H1 (cell line): ENCODE results near the gene NFYB.

ENCODE experiments used
- CEBPB ChIP-seq: IDR thresholded peaks from 2 replicates; pipeline ENCODE4 v1.6.1; 2012; ENCODE audit warnings: low read depth, low read length
- EGR1 ChIP-seq: IDR thresholded peaks from 2 replicates; pipeline ENCODE4 v1.6.1; 2011; ENCODE audit warnings: low read depth, low read length, borderline replicate concordance
- GABPA ChIP-seq: IDR thresholded peaks from 2 replicates; pipeline ENCODE4 v1.6.1; 2011; ENCODE audit warnings: mild to moderate bottlenecking, low read length, moderate library complexity, borderline replicate concordance; ENCODE audit not compliant: insufficient read depth
- MAFK ChIP-seq: IDR thresholded peaks from 2 replicates; pipeline ENCODE4 v1.6.1; 2012; ENCODE audit warnings: low read depth, mild to moderate bottlenecking, improper control_type of control experiment, low read length
- POLR2A ChIP-seq, 2 experiments: IDR thresholded peaks; 1 replicate in 1 of 2; 2 replicates in 1 of 2; pipeline ENCODE4 v1.6.1; 2011; ENCODE audit warnings: low read depth in 2 of 2, low read length in 2 of 2, mild to moderate bottlenecking in 2 of 2; ENCODE audit errors: control extremely low read depth in 1 of 2
- POLR2AphosphoS5 ChIP-seq: IDR thresholded peaks from 2 replicates; pipeline ENCODE4 v1.6.1; 2011; ENCODE audit warnings: low read depth, low read length
- RFX5 ChIP-seq: IDR thresholded peaks from 2 replicates; pipeline ENCODE4 v1.6.1; 2011; ENCODE audit warnings: low read depth, low read length, improper control_type of control experiment, borderline replicate concordance
- TAF1 ChIP-seq: IDR thresholded peaks from 2 replicates; pipeline ENCODE4 v1.6.1; 2011; ENCODE audit warnings: mild to moderate bottlenecking, low read depth, low read length
- TAF7 ChIP-seq: optimal IDR thresholded peaks from 2 replicates; pipeline ENCODE3; 2011; ENCODE audit warnings: low read depth, mild to moderate bottlenecking, inconsistent platforms, low read length, moderate library complexity, borderline replicate concordance
- TF ChIP-seq, protein P1 (sequence below), 3 experiments: IDR thresholded peaks; 1 replicate in 2 of 3; 2 replicates in 1 of 3; pipeline versions ENCODE4 v1.5.1 to v1.6.1; 2011; ENCODE audit warnings: low read length in 3 of 3, mild to moderate bottlenecking in 3 of 3, inconsistent platforms in 2 of 3, low read depth in 1 of 3, moderate library complexity in 1 of 3; ENCODE audit not compliant: insufficient read depth in 1 of 3; ENCODE audit errors: control extremely low read depth in 1 of 3
- TF ChIP-seq, protein P2 (sequence below): IDR thresholded peaks from 2 replicates; pipeline ENCODE4 v1.6.1; 2011; ENCODE audit warnings: low read length, improper control_type of control experiment

DNA sequence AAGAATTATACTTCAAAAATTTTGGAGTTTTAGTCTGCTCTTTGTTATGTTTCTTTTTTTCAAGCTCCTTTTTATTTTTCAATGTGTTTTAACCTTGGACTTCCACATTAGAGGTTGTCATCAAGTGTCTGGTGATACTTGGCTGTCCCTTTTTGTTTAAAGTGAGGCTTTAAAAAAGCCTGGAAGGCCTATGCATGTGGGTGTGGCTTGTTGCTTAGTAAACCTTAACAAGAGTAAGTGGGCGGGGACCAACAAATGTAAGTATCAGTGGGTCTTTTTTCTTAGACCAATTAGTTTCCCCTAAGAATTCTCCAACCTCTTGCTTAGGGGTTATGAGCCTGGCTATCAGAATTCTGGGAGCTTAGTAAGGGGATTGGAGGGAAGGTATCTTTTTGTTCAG lies 47.3 kb downstream of the NFYB start:
- no peak for TF ChIP-seq TAF7
- no peak for TF ChIP-seq POLR2A (IDR thresholded peaks at IDR 0.05; ENCODE audit: control extremely low read depth in 1 of 2, low read depth in 2 of 2, low read length in 2 of 2)
- no peak for TF ChIP-seq GABPA
- TF ChIP-seq CEBPB = no peak
- no peak for TF ChIP-seq EGR1
- TF ChIP-seq RFX5 = no peak
- TF ChIP-seq, protein P1, sequence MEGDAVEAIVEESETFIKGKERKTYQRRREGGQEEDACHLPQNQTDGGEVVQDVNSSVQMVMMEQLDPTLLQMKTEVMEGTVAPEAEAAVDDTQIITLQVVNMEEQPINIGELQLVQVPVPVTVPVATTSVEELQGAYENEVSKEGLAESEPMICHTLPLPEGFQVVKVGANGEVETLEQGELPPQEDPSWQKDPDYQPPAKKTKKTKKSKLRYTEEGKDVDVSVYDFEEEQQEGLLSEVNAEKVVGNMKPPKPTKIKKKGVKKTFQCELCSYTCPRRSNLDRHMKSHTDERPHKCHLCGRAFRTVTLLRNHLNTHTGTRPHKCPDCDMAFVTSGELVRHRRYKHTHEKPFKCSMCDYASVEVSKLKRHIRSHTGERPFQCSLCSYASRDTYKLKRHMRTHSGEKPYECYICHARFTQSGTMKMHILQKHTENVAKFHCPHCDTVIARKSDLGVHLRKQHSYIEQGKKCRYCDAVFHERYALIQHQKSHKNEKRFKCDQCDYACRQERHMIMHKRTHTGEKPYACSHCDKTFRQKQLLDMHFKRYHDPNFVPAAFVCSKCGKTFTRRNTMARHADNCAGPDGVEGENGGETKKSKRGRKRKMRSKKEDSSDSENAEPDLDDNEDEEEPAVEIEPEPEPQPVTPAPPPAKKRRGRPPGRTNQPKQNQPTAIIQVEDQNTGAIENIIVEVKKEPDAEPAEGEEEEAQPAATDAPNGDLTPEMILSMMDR (IDR thresholded peaks at IDR 0.05; ENCODE audit: control extremely low read depth in 1 of 3, insufficient read depth in 1 of 3, low read depth in 1 of 3, low read length in 3 of 3) = no peak
- TF ChIP-seq TAF1 = no peak
- no peak for TF ChIP-seq POLR2AphosphoS5
- TF ChIP-seq, protein P2, sequence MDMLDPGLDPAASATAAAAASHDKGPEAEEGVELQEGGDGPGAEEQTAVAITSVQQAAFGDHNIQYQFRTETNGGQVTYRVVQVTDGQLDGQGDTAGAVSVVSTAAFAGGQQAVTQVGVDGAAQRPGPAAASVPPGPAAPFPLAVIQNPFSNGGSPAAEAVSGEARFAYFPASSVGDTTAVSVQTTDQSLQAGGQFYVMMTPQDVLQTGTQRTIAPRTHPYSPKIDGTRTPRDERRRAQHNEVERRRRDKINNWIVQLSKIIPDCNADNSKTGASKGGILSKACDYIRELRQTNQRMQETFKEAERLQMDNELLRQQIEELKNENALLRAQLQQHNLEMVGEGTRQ = no peak
- TF ChIP-seq MAFK = no peak
